AG04449 (cell line): ENCODE results near the gene ADAMTS15.

Experiments used
- CTCF ChIA-PET: fragments of 350-600 bp; formaldehyde crosslinking; extraction: SDS; loops from one replicate; lab custom pipeline; 2021; ENCODE audit warnings: antibody characterized with exemption; lab: Yijun Ruan, JAX
- POLR2A ChIA-PET: fragments of 400-600, 350-600 bp; formaldehyde crosslinking; extraction: SDS; loops from one replicate; lab custom pipeline; 2020; ENCODE audit warnings: antibody characterized with exemption, inconsistent platforms; lab: Yijun Ruan, JAX
- DNase-seq: peaks from one replicate; pipeline ENCODE4 v3.0.0-alpha.2; 2010; ENCODE audit warnings: low read depth, low spot score
- H3K4me3 ChIP-seq: 2 replicates; pipeline ENCODE4 v1.5.1; 2011; ENCODE audit warnings: low read depth, mild to moderate bottlenecking, control low read depth, low read length
- CTCF ChIP-seq: IDR thresholded peaks from one replicate; pipeline ENCODE4 v1.5.1; 2011; ENCODE audit warnings: mild to moderate bottlenecking, moderate library complexity, low read length, control low read depth, inconsistent platforms; ENCODE audit not compliant: insufficient read depth; ENCODE audit errors: missing control alignments

The ADAMTS15 gene

GRCh38 chr11:130426223-130426836, 22.1 kb upstream of the ADAMTS15 start:
- no peak for TF ChIP-seq CTCF
- no peak overlapping the region for H3K4me3 ChIP-seq
- DNase-seq = no peak
- ChIA-PET CTCF (interaction anchor here (0.8 to 15.8 kb wide), 7 partner anchors 9 to 473 kb away, joined by 3 to 428 read pairs (median 4); no protein-coding TSS in a partner anchor), POLR2A (no interaction called here)

- TF ChIP-seq CTCF = no peak
- CTCF ChIA-PET = interaction anchor here (0.8 to 15.8 kb wide), 7 partner anchors 9 to 472 kb away, joined by 3 to 428 read pairs (median 4); no protein-coding TSS in a partner anchor
- POLR2A ChIA-PET = no interaction called here
- DNase-seq = no peak
- no peak overlapping the region for H3K4me3 ChIP-seq
Measured at GRCh38 chr11:130426837-130427341, 21.6 kb upstream of the ADAMTS15 start.

- POLR2A ChIA-PET = no interaction called here
- H3K4me3 ChIP-seq = 0 out of 2 replicates have a peak overlapping the region, but pooled peaks have one; percentile 12
- CTCF ChIA-PET = interaction anchor here (11.5 to 21.6 kb wide), 3 partner anchors 437 to 471 kb away, joined by 168 to 1136 read pairs (median 428); no protein-coding TSS in a partner anchor
- TF ChIP-seq CTCF = peak; percentile 16
- no peak for DNase-seq
Measured at GRCh38 chr11:130427581-130428315, 20.7 kb upstream of the ADAMTS15 start.

- CTCF ChIA-PET = interaction anchor here (11.5 to 21.6 kb wide), 3 partner anchors 436 to 471 kb away, joined by 168 to 1136 read pairs (median 428); no protein-coding TSS in a partner anchor
- POLR2A ChIA-PET = no interaction called here
- no peak for TF ChIP-seq CTCF
- no peak for DNase-seq
- H3K4me3 ChIP-seq = peak within 1 kb of the TSS; percentile 29
Measured at GRCh38 chr11:130428316-130429119, 19.9 kb upstream of the ADAMTS15 start, which contains the start of gene ADAMTS8. Gene ADAMTS8, minus strand, starts transcription at chr11:130428609. Its CDS starts 323 bp downstream, at chr11:130428286.

GRCh38 chr11:130429120-130429681, 19.2 kb upstream of the ADAMTS15 start:
- POLR2A ChIA-PET = no interaction called here
- no peak overlapping the region for H3K4me3 ChIP-seq
- DNase-seq = no peak
- no peak for TF ChIP-seq CTCF
- CTCF ChIA-PET = interaction anchor here (6.6 to 21.6 kb wide), 4 partner anchors 435 to 487 kb away, joined by 102 to 1136 read pairs (median 298); partner anchors contain the start of gene SNX19
